ENCODE data around the gene MYO1D. TPM values are rescaled to one million over a fixed set of nuclear protein-coding genes. Genes with fewer than 3 reads are reported as not detected.

Gene MYO1D
- total RNA-seq, 2 donors from 2014 or later: 14.7 to 22.6 TPM

DNA sequence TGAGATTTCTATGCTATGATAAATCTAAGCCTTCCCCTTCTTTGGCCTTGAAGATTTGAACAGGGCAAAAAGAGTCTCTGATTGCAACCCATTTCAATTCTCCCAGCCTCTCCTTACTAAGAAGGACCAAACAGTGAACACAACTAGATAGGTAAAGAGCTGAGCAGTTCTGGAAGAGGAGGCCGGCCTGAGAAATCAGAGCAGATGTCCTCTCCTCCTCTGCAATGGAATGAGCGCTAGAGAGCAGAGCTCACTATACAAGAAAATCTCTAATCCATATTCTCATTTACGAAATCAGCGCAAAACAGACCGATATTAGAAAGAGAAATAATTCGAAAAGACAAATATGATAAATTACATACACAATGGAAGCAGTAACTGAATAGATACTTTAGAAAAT lies 266.0 kb downstream of the MYO1D start:
- Mint-ChIP-seq H3K27ac (peak overlapping the region; percentile 20), H3K4me3 (no peak overlapping the region), H3K4me1 (ENCODE audit: low read depth) (peaks cover 9% of the 10 kb centered on the region), H3K27me3 (ENCODE audit: low read depth) (no peaks in the 10 kb centered on the region), H3K9me3 (no peaks in the 10 kb centered on the region), H3K36me3 (ENCODE audit: insufficient read depth in 2 of 2) (no peaks in the 10 kb centered on the region)
- ATAC-seq (replicated peaks in 1 of 2): no peak
- no peak for DNase-seq

DNA sequence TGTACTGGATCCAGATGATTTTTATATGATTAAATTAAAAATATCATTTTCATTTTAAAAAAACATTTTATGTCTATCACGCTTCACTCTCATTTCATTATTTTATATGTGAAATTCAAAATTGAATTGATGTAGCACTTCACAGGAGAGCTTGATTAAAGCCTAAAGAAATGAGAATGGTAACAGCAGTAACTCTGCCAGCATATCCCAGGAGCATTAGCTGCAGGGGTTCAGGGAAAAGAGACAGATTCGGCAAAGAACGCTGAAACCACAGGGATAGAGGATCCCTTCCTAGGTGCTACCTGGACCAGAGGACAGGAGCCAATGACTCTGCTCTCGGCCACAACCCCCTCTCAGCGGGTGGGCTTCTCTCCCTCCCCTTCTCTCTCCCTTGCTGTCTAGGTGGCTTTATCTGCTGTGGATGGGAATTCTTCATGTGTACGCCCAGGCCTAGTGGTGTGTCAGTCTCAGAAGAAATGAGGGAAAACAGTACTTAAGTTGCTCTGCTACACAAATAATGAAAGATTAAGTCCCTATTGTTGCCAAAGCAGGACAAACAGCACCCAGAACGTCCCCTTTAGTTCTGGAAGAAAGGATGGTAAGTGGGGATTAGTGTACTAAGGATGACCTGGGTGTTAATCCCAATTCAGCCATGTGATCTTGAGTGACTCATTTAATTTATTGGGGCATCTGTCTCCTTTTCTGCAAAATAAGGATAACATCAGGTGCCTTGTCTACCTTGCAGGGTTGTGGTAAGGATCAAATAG lies 266.9 kb downstream of the MYO1D start:
- peaks cover 9% of the 10 kb centered on the region for H3K4me1 Mint-ChIP-seq (ENCODE audit: low read depth)
- DNase-seq: no peak
- no peak overlapping the region for H3K4me3 Mint-ChIP-seq
- ATAC-seq (replicated peaks in 1 of 2): no peak
- no peak overlapping the region for H3K27ac Mint-ChIP-seq
- H3K9me3 Mint-ChIP-seq: no peaks in the 10 kb centered on the region
- H3K36me3 Mint-ChIP-seq (ENCODE audit: insufficient read depth in 2 of 2): no peaks in the 10 kb centered on the region
- H3K27me3 Mint-ChIP-seq (ENCODE audit: low read depth): no peaks in the 10 kb centered on the region

DNA sequence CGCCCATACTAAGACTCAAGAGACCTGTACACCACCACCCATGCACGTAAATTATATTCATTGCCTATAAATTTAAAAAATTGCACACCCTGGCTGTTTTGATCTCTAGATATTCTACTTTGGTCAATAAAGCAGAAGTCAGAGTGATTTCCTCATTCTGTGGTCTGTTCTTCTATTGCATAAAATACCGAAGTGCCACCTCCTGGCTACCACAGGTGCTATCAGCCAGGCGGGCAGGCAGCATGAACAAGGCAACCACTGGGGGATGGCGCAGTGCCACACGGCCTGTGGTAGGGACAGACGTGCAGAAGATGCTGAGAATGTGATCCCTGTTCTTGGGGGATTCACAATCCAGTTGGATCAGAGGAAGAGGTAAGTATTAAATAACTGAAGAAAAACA lies 267.8 kb downstream of the MYO1D start:
- ATAC-seq (replicated peaks in 1 of 2) (peak; percentile 100), DNase-seq (peak; percentile 76 to 79)
- Mint-ChIP-seq H3K27ac (peak overlapping the region; percentile 58), H3K4me3 (no peak overlapping the region), H3K9me3 (no peaks in the 10 kb centered on the region), H3K36me3 (ENCODE audit: insufficient read depth in 2 of 2) (no peaks in the 10 kb centered on the region), H3K4me1 (ENCODE audit: low read depth) (peaks cover 9% of the 10 kb centered on the region), H3K27me3 (ENCODE audit: low read depth) (no peaks in the 10 kb centered on the region)

DNA sequence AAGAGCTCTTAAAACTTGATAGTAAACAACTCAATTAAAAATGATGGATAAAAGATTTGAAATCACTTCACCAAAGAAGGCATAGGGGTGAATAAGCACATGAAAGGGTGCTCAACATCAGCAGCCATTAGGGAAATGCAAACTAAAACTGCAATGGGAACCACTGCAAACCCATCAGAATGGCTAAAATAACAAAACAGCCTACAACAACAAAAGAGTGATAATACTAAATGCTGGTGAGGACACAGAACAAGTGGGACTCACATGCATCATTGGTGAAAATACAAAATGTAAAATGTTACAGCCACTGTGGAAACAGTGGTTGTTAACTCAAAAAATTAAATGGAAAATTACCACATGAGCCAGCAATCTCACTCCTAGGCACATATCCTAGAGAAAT lies 268.7 kb downstream of the MYO1D start:
- no peaks in the 10 kb centered on the region for H3K27me3 Mint-ChIP-seq (ENCODE audit: low read depth)
- H3K4me1 Mint-ChIP-seq (ENCODE audit: low read depth): peaks cover 9% of the 10 kb centered on the region
- H3K9me3 Mint-ChIP-seq: no peaks in the 10 kb centered on the region
- H3K4me3 Mint-ChIP-seq: no peak overlapping the region
- ATAC-seq (replicated peaks in 1 of 2) (no peak), DNase-seq (no peak)
- no peaks in the 10 kb centered on the region for H3K36me3 Mint-ChIP-seq (ENCODE audit: insufficient read depth in 2 of 2)
- no peak overlapping the region for H3K27ac Mint-ChIP-seq

GRCh38 chr17:32604966-32605365 lies 272.0 kb downstream of the MYO1D start:
- ATAC-seq (replicated peaks in 1 of 2) (no peak), DNase-seq (no peak)
- Mint-ChIP-seq H3K4me1 (ENCODE audit: low read depth) (peaks cover 15% of the 10 kb centered on the region), H3K36me3 (ENCODE audit: insufficient read depth in 2 of 2) (no peaks in the 10 kb centered on the region), H3K27ac (no peak overlapping the region), H3K9me3 (no peaks in the 10 kb centered on the region), H3K4me3 (no peak overlapping the region), H3K27me3 (ENCODE audit: low read depth) (no peaks in the 10 kb centered on the region)

GRCh38 chr17:32602396-32602795 lies 274.5 kb downstream of the MYO1D start:
- DNase-seq (no peak), ATAC-seq (replicated peaks in 1 of 2) (no peak)
- H3K4me1 Mint-ChIP-seq (ENCODE audit: low read depth): peaks cover 6% of the 10 kb centered on the region
- H3K27me3 Mint-ChIP-seq (ENCODE audit: low read depth): no peaks in the 10 kb centered on the region
- H3K4me3 Mint-ChIP-seq: no peak overlapping the region
- H3K27ac Mint-ChIP-seq: no peak overlapping the region
- no peaks in the 10 kb centered on the region for H3K36me3 Mint-ChIP-seq (ENCODE audit: insufficient read depth in 2 of 2)
- H3K9me3 Mint-ChIP-seq: no peaks in the 10 kb centered on the region

GRCh38 chr17:32601866-32602265 lies 275.1 kb downstream of the MYO1D start:
- Mint-ChIP-seq H3K4me1 (ENCODE audit: low read depth) (peaks cover 10% of the 10 kb centered on the region), H3K36me3 (ENCODE audit: insufficient read depth in 2 of 2) (no peaks in the 10 kb centered on the region), H3K9me3 (no peaks in the 10 kb centered on the region), H3K4me3 (no peak overlapping the region), H3K27ac (no peak overlapping the region), H3K27me3 (ENCODE audit: low read depth) (no peaks in the 10 kb centered on the region)
- ATAC-seq (replicated peaks in 1 of 2) (no peak), DNase-seq (no peak)

- Mint-ChIP-seq H3K36me3 (ENCODE audit: insufficient read depth in 2 of 2) (no peaks in the 10 kb centered on the region), H3K27ac (no peak overlapping the region), H3K4me1 (ENCODE audit: low read depth) (peaks cover 26% of the 10 kb centered on the region), H3K27me3 (ENCODE audit: low read depth) (no peaks in the 10 kb centered on the region), H3K9me3 (no peaks in the 10 kb centered on the region), H3K4me3 (no peak overlapping the region)
- DNase-seq: peak; percentile 4 to 35
- peak; percentile 67 to 86 for ATAC-seq (replicated peaks in 1 of 2)
Observed at GRCh38 chr17:32596628-32597027, 280.3 kb downstream of the MYO1D start.

DNA sequence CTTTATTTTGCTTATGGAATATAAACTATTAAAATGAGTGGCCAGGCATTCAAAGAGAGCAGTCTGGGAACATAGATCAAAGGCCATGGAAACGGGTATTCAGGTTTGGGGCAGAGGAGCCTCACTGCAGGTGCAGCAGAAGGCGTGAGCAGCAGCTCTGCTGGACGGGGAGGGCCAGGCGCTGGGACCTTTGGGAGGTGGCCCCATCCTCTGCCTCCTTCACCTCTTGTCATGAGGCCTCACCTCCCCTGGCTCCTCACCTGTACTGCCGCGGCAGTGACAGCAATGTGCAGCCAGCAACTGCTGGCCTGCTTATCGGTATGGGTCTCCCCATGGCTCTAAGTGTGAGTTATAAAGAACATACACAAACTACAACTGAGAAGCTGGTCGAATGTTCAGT lies 280.7 kb downstream of the MYO1D start:
- H3K9me3 Mint-ChIP-seq: no peaks in the 10 kb centered on the region
- H3K4me1 Mint-ChIP-seq (ENCODE audit: low read depth): peaks cover 26% of the 10 kb centered on the region
- H3K27ac Mint-ChIP-seq: no peak overlapping the region
- H3K27me3 Mint-ChIP-seq (ENCODE audit: low read depth): no peaks in the 10 kb centered on the region
- H3K36me3 Mint-ChIP-seq (ENCODE audit: insufficient read depth in 2 of 2): no peaks in the 10 kb centered on the region
- DNase-seq: no peak
- ATAC-seq (replicated peaks in 1 of 2): no peak
- H3K4me3 Mint-ChIP-seq: no peak overlapping the region

GRCh38 chr17:32593003-32593402 lies 283.9 kb downstream of the MYO1D start:
- H3K36me3 Mint-ChIP-seq (ENCODE audit: insufficient read depth in 2 of 2): no peaks in the 10 kb centered on the region
- no peaks in the 10 kb centered on the region for H3K27me3 Mint-ChIP-seq (ENCODE audit: low read depth)
- H3K9me3 Mint-ChIP-seq: no peaks in the 10 kb centered on the region
- DNase-seq (no peak), ATAC-seq (replicated peaks in 1 of 2) (no peak)
- no peak overlapping the region for H3K27ac Mint-ChIP-seq
- no peak overlapping the region for H3K4me3 Mint-ChIP-seq
- peaks cover 20% of the 10 kb centered on the region for H3K4me1 Mint-ChIP-seq (ENCODE audit: low read depth)

DNA sequence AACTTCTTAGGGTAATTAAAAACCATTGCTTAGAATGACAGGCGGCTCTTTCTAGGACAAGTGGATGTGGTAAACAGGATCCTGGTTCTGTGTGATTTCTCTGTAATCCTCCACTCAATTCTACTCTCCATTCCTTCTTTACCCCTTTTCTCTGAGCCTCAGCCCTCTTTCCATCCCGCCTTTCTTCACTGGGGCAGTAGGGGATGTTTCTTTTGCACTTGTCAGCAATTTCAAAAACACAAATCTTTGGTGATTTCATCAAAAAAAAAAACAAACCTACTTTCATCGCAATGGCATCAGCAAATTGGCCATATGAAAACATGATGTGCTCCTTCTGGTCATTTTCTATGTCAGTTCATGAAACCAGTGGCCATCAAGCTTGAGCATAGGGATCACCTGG lies 285.5 kb downstream of the MYO1D start:
- Mint-ChIP-seq H3K27me3 (ENCODE audit: low read depth) (no peaks in the 10 kb centered on the region), H3K4me1 (ENCODE audit: low read depth) (peaks cover 11% of the 10 kb centered on the region), H3K27ac (no peak overlapping the region), H3K36me3 (ENCODE audit: insufficient read depth in 2 of 2) (no peaks in the 10 kb centered on the region), H3K4me3 (no peak overlapping the region), H3K9me3 (no peaks in the 10 kb centered on the region)
- ATAC-seq (replicated peaks in 1 of 2) (no peak), DNase-seq (no peak)

GRCh38 chr17:32590974-32591373 lies 285.9 kb downstream of the MYO1D start:
- Mint-ChIP-seq H3K4me3 (no peak overlapping the region), H3K36me3 (ENCODE audit: insufficient read depth in 2 of 2) (no peaks in the 10 kb centered on the region), H3K27ac (no peak overlapping the region), H3K9me3 (no peaks in the 10 kb centered on the region), H3K4me1 (ENCODE audit: low read depth) (peaks cover 7% of the 10 kb centered on the region), H3K27me3 (ENCODE audit: low read depth) (no peaks in the 10 kb centered on the region)
- DNase-seq: no peak
- no peak for ATAC-seq (replicated peaks in 1 of 2)

DNA sequence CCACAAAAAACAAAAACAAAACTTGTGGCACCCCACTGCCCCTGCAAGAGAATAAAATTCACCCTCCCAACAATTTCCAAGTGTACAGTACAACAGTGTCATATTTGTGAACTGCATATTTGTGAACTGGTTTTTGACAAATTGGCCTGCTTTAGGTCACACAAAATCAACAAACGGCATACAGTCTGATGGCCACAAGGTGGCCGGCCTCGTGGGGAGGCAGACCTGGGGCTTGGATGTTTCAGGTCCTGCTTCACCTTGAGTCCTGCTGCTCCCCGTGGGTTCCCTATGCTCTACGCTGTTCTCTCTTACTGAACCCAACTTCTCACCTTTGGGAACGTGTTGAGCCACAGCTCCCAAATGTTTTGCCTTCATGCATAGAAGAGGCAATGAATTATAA lies 287.9 kb downstream of the MYO1D start:
- H3K4me3 Mint-ChIP-seq: no peak overlapping the region
- DNase-seq (no peak), ATAC-seq (replicated peaks in 1 of 2) (no peak)
- H3K4me1 Mint-ChIP-seq (ENCODE audit: low read depth): no peaks in the 10 kb centered on the region
- no peak overlapping the region for H3K27ac Mint-ChIP-seq
- H3K9me3 Mint-ChIP-seq: no peaks in the 10 kb centered on the region
- no peaks in the 10 kb centered on the region for H3K27me3 Mint-ChIP-seq (ENCODE audit: low read depth)
- H3K36me3 Mint-ChIP-seq (ENCODE audit: insufficient read depth in 2 of 2): peaks cover 0 to 1% of the 10 kb centered on the region in 2 donors

GRCh38 chr17:32588135-32588534 lies 288.8 kb downstream of the MYO1D start:
- Mint-ChIP-seq H3K9me3 (peaks cover 2% of the 10 kb centered on the region in 2 donors), H3K36me3 (ENCODE audit: insufficient read depth in 2 of 2) (peaks cover under 1 to 5% of the 10 kb centered on the region in 2 donors), H3K27me3 (ENCODE audit: low read depth) (no peaks in the 10 kb centered on the region), H3K4me3 (no peak overlapping the region), H3K27ac (no peak overlapping the region), H3K4me1 (ENCODE audit: low read depth) (no peaks in the 10 kb centered on the region)
- no peak for ATAC-seq (replicated peaks in 1 of 2)
- DNase-seq: no peak

Data from activated T-cell treated with anti-CD3 and anti-CD28 coated beads, Interleukin-2, amount 50 U/mL, for 72 hours (primary cell).